ENCODE measurements around the gene TEPSIN.

Gene TEPSIN

GRCh38 chr17:81180836-81181810 is 57.7 kb downstream of the TEPSIN start:
- TF ChIP-seq EZH2phosphoT487 (conservative IDR thresholded peaks at IDR 0.05; ENCODE audit: low read length) (no peak), CTCF (IDR thresholded peaks at IDR 0.05; ENCODE audit: insufficient read depth, low read length, poor library complexity, severe bottlenecking) (no peak)
- Histone ChIP-seq H3K36me3 (ENCODE audit: low read length) (no peaks in the 10 kb centered on the region), H3F3A (ENCODE audit: insufficient read depth) (no peaks in the 10 kb centered on the region), H2AFZ (ENCODE audit: low read depth, low read length, severe bottlenecking) (no peak overlapping the region), H3K9ac (ENCODE audit: low read length) (no peak overlapping the region), H3K27me3 (ENCODE audit: low read length) (no peaks in the 10 kb centered on the region), H4K20me1 (ENCODE audit: low read depth, low read length) (no peaks in the 10 kb centered on the region), H3K27ac (ENCODE audit: low read depth, low read length) (no peak overlapping the region), H3K4me2 (ENCODE audit: low read depth, low read length, poor library complexity, severe bottlenecking) (no peak overlapping the region), H3K79me2 (ENCODE audit: insufficient read depth, low read length) (no peaks in the 10 kb centered on the region), H3K4me3 (ENCODE audit: insufficient read depth, low read length, poor library complexity, severe bottlenecking) (no peak overlapping the region), H3K9me3 (ENCODE audit: insufficient read depth, low read length) (no peaks in the 10 kb centered on the region), H3K9me2 (replicated peaks; ENCODE audit: insufficient read depth, low read length) (no peaks in the 10 kb centered on the region)

GRCh38 chr17:81179861-81180260 is 59.0 kb downstream of the TEPSIN start:
- Histone ChIP-seq H3K9ac (ENCODE audit: low read length) (no peak overlapping the region), H3K27me3 (ENCODE audit: low read length) (no peaks in the 10 kb centered on the region)

GRCh38 chr17:81179220-81179619 is 59.6 kb downstream of the TEPSIN start:
- Histone ChIP-seq H3K4me2 (ENCODE audit: low read depth, low read length, poor library complexity, severe bottlenecking) (no peak overlapping the region), H3K4me3 (ENCODE audit: insufficient read depth, low read length, poor library complexity, severe bottlenecking) (no peak overlapping the region), H3K9me2 (replicated peaks; ENCODE audit: insufficient read depth, low read length) (no peaks in the 10 kb centered on the region)

More at GRCh38 chr17:81179861-81180260, 59.0 kb downstream of the TEPSIN start:
- Histone ChIP-seq H3K4me2 (ENCODE audit: low read depth, low read length, poor library complexity, severe bottlenecking) (no peak overlapping the region), H4K20me1 (ENCODE audit: low read depth, low read length) (no peaks in the 10 kb centered on the region), H3F3A (ENCODE audit: insufficient read depth) (no peaks in the 10 kb centered on the region), H3K27ac (ENCODE audit: low read depth, low read length) (no peak overlapping the region), H3K36me3 (ENCODE audit: low read length) (no peaks in the 10 kb centered on the region), H3K4me3 (ENCODE audit: insufficient read depth, low read length, poor library complexity, severe bottlenecking) (no peak overlapping the region), H3K79me2 (ENCODE audit: insufficient read depth, low read length) (no peaks in the 10 kb centered on the region), H2AFZ (ENCODE audit: low read depth, low read length, severe bottlenecking) (no peak overlapping the region), H3K9me3 (ENCODE audit: insufficient read depth, low read length) (no peaks in the 10 kb centered on the region), H3K9me2 (replicated peaks; ENCODE audit: insufficient read depth, low read length) (no peaks in the 10 kb centered on the region)
- no peak for TF ChIP-seq CTCF (IDR thresholded peaks at IDR 0.05; ENCODE audit: insufficient read depth, low read length, poor library complexity, severe bottlenecking)
- no peak for TF ChIP-seq EZH2phosphoT487 (conservative IDR thresholded peaks at IDR 0.05; ENCODE audit: low read length)

More at GRCh38 chr17:81179220-81179619, 59.6 kb downstream of the TEPSIN start:
- H3K9ac ChIP-seq (ENCODE audit: low read length) = no peak overlapping the region
- TF ChIP-seq EZH2phosphoT487 (conservative IDR thresholded peaks at IDR 0.05; ENCODE audit: low read length) (no peak), CTCF (IDR thresholded peaks at IDR 0.05; ENCODE audit: insufficient read depth, low read length, poor library complexity, severe bottlenecking) (no peak)
- H3K79me2 ChIP-seq (ENCODE audit: insufficient read depth, low read length) = no peaks in the 10 kb centered on the region
- no peak overlapping the region for H3K27ac ChIP-seq (ENCODE audit: low read depth, low read length)
- H3K27me3 ChIP-seq (ENCODE audit: low read length) = no peaks in the 10 kb centered on the region
- H3F3A ChIP-seq (ENCODE audit: insufficient read depth) = no peaks in the 10 kb centered on the region
- no peaks in the 10 kb centered on the region for H3K36me3 ChIP-seq (ENCODE audit: low read length)
- H4K20me1 ChIP-seq (ENCODE audit: low read depth, low read length) = no peaks in the 10 kb centered on the region
- no peaks in the 10 kb centered on the region for H3K9me3 ChIP-seq (ENCODE audit: insufficient read depth, low read length)
- H2AFZ ChIP-seq (ENCODE audit: low read depth, low read length, severe bottlenecking) = no peak overlapping the region
